SK-N-MC (cell line): ENCODE results near the gene TBL1X.

Experiments used
- EZH2 ChIP-seq: fragments of 200-600 bp; sonication (generic); IDR thresholded peaks from one replicate; pipeline ENCODE4 v1.6.1; 2017; ENCODE audit warnings: antibody characterized with exemption
- FOXP2 ChIP-seq: optimal IDR thresholded peaks from 2 replicates; pipeline ENCODE3; 2011; ENCODE audit warnings: mild to moderate bottlenecking, moderate library complexity; ENCODE audit not compliant: insufficient read depth; ENCODE audit errors: extremely low read length, control extremely low read depth
- POLR2AphosphoS5 ChIP-seq: IDR thresholded peaks from 2 replicates; pipeline ENCODE4 v1.6.1; 2012; ENCODE audit warnings: mild to moderate bottlenecking, low read depth, low read length, borderline replicate concordance

GRCh38 chrX:9501362-9501761 lies 36.5 kb downstream of the TBL1X start:
- TF ChIP-seq EZH2 (no peak), POLR2AphosphoS5 (no peak), FOXP2 (no peak)
